ENCODE results near the gene KIRREL2. TPM values are rescaled to one million over a fixed set of nuclear protein-coding genes. Genes with fewer than 3 reads are reported as not detected.
"Not testable (repeated sequence)": the region's sequence is repeated elsewhere in the genome, so short reads cannot be mapped to it uniquely, and the experiment has no call there.

Gene KIRREL2
- total RNA-seq, 1 donor from 2014 or later = not detected

GRCh38 chr19:35869327-35870123 is 12.8 kb downstream of the KIRREL2 start:
- DNase-seq (ENCODE audit: low read depth) = peak; percentile 32

DNA sequence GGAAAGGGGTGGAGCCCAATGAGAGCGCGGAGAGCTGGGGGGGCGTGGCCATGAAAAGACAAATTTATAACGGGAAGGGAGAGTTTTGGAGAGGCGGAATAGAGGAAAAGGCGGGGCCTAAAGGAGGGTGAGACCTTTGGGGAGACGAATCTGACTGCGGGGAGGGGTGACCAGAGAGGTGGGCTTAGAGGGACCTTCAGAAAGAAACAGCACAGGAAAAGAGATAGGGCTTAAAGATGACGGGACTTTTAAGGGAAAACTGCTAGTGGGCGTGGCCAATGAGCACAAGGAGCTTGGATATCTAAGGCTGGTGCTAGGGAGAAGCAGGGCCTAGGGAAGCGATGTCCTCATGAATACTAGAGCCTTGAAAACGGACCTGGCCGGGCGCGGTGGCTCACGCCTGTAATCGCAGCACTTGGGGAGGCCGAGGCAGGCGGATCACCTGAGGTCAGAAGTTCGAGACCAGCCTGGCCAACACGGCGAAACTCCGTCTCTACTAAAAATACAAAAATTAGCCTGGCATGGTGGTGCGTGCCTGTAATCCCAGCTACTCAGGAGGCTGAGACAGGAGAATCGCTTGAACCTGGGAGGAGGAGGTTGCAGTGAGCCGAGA is 13.5 kb downstream of the KIRREL2 start:
- DNase-seq (ENCODE audit: low read depth) = not testable (repeated sequence)

DNA sequence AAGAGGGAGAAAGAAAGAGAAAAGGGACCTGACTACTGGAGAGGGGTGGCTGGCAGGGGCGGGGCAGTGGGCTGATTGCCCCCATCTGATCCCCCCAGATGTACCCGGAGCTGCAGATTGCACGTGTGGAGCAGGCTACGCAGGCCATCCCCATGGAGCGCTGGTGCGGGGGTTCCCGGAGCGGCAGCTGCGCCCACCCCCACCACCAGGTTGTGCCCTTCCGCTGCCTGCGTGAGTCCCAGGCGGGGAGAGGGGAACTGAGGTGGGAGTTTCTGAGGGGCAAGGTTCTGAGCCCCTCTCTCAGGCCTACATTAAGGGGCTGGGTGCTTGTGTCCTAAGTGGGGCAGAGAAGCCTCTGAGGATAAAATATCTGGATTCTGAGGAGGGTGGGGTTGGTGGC is 14.1 kb downstream of the KIRREL2 start:
- no peak for DNase-seq (ENCODE audit: low read depth)

DNA sequence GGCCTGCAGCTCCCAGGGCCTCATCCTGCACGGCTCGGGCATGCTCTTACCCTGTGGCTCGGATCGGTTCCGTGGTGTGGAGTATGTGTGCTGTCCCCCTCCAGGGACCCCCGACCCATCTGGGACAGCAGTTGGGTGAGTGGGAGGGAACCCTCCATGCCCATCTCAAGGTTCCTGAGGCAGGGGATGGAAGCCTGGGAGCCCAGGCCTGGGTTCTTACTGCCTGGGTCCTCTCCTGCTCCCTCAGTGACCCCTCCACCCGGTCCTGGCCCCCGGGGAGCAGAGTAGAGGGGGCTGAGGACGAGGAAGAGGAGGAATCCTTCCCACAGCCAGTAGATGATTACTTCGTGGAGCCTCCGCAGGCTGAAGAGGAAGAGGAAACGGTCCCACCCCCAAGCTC is 14.9 kb downstream of the KIRREL2 start:
- no peak for DNase-seq (ENCODE audit: low read depth)

DNA sequence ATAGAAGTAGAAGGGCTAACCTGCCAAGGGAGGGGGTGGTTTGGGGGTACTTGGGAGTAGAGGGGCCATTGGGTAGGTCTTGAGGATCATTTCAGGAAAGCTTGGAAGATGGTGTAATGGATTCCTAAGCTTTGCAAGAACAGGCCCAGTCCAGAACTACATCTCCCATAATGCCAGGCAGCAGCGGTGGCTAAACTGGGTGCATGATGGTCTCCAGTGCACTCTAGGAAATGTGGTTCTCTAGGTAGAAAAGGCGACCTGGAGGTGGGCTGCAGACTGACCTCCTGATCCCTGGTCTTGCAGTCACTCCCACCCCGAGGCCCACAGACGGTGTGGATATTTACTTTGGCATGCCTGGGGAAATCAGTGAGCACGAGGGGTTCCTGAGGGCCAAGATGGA is 15.5 kb downstream of the KIRREL2 start:
- DNase-seq (ENCODE audit: low read depth) = no peak

GRCh38 chr19:35874392-35874930 is 17.8 kb downstream of the KIRREL2 start:
- DNase-seq (ENCODE audit: low read depth) = no peak

- DNase-seq (ENCODE audit: low read depth) = no peak
Measured at GRCh38 chr19:35879068-35879467, 22.4 kb downstream of the KIRREL2 start.

- peak; percentile 61 for DNase-seq (ENCODE audit: low read depth)
Measured at GRCh38 chr19:35879770-35880317, 23.1 kb downstream of the KIRREL2 start.

- peak; percentile 76 for DNase-seq (ENCODE audit: low read depth)
Measured at GRCh38 chr19:35882114-35882832, 25.6 kb downstream of the KIRREL2 start.

GRCh38 chr19:35883882-35884281 is 27.2 kb downstream of the KIRREL2 start:
- no peak for DNase-seq (ENCODE audit: low read depth)

DNA sequence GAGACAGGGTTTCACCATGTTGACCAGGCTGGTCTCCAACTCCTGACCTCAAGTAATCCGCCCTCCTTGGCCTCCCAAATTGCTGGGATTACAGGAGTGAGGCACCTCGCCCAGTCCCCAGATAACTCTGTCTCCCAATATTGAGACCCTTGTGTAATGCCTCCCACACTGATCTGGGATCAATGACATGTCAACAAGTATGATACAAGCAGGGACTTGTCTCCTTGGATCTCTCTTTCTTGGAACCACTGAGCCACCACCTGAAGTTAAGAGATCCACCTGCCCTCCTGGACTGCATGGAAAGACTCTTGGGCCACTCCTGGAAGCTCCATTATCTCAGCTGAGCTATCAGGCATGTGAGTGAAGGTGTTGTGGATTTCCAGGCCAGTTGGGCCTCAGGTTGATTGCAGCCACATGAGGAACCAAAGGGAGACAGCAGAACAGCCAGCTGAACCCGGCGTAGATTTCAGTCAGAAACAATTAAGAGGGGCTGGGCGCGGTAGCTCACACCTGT is 28.6 kb downstream of the KIRREL2 start:
- DNase-seq (ENCODE audit: low read depth) = no peak

- no peak for DNase-seq (ENCODE audit: low read depth)
Measured at GRCh38 chr19:35885904-35886303, 29.2 kb downstream of the KIRREL2 start.

- DNase-seq (ENCODE audit: low read depth) = no peak
Measured at GRCh38 chr19:35887197-35887596, 30.5 kb downstream of the KIRREL2 start.

DNA sequence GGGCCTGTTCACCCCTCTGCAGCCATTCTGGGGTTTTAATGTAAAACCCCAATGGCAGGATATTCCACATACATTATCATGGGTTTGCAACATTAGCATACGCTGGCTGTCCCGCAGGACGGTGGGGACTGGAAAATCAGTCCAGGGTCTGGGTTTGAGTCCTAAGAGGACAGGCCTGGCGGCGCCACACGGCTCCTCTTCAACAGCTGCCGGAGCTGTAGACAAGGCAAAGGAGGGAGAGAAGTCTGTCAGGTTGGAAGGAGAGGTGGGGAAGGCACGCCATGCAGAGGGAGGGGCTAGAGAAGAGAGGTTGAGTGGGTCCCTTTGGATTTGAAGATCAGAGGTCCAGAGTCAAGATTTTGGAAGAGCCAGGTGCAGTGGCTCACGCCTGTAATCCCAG is 31.7 kb downstream of the KIRREL2 start:
- DNase-seq (ENCODE audit: low read depth) = no peak

- no peak for DNase-seq (ENCODE audit: low read depth)
Measured at GRCh38 chr19:35889370-35890112, 32.8 kb downstream of the KIRREL2 start.

GRCh38 chr19:35890113-35890650 is 33.5 kb downstream of the KIRREL2 start:
- DNase-seq (ENCODE audit: low read depth) = no peak

DNA sequence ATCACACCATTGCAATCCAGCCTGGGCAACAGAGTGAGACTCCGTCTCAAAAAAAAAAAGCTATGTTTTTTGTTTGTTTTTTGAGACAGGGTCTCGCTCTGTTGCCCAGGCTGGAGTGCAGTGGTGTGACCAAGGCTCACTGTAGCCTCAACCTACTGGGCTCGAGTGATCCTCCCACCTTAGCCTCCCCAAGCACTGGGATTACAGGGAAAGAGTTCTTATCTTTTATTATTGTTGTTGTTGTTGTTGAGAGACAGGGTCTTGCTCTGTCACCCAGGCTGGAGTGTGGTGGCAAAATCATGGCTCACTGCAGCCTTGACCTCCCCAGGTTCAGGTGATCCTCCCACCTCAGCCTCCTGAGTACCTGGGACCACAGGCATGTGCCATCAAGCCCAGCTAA is 35.1 kb downstream of the KIRREL2 start:
- DNase-seq (ENCODE audit: low read depth) = not testable (repeated sequence)

DNA sequence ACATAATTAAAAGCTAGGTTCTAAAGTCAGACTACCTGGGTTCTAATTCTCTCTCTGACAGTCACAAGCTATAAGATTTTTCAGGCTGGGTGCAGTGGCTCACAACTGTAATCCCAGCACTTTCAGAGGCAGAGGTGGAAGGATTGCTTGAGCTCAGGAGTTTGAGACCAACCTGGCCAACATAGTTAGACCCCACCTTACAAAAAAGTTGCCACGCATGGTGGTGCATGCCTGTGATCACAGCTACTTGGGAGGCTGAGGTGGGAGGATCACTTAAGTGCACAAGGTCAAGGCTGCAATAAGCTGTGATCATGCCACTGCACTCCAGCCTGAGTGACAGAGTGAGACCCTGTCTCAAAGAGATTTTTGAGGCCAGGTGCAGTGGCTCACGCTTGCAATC is 37.6 kb downstream of the KIRREL2 start:
- DNase-seq (ENCODE audit: low read depth) = no peak

- no peak for DNase-seq (ENCODE audit: low read depth)
Measured at GRCh38 chr19:35895911-35896642, 39.4 kb downstream of the KIRREL2 start.

GRCh38 chr19:35896643-35897040 is 39.9 kb downstream of the KIRREL2 start:
- no peak for DNase-seq (ENCODE audit: low read depth)
